ENCODE measurements around the gene NR1I3. TPM values are rescaled to one million over a fixed set of nuclear protein-coding genes. Genes with fewer than 3 reads are reported as not detected.
"Not testable (repeated sequence)": the region's sequence is repeated elsewhere in the genome, so short reads cannot be mapped to it uniquely, and the experiment has no call there.

NR1I3 gene
- total and polyA plus RNA-seq, 2 of the 13 experiments (the other 11 are each of a cell fraction or from before 2014, with no cell fraction given) = 0.62 to 0.95 TPM

DNA sequence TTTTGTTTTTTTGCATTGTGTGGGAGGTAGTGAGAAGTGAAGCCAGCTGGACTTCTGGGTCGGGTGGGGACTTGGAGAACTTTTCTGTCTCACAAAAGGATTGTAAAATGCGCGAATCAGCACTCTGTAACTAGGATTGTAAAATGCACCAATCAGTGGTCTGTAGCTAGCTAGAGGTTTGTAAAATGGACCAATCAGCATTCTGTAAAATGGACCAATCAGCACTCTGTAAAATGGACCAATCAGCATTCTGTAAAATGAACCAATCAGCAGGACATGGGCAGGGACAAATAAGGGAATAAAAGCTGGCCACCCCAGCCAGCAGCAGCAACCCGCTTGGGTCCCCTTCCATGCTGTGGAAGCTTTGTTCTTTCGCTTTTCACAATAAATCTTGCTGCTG lies 12.1 kb upstream of the NR1I3 start:
- FAIRE-seq; H3K27me3 ChIP-seq (ENCODE audit: control insufficient read depth in 1 of 2, insufficient read depth in 2 of 2, low read length in 2 of 2); CTCF ChIA-PET (ENCODE audit: low intra/inter-chr PET ratio, low total read pairs); H3K27ac ChIP-seq (ENCODE audit: extremely low read length, insufficient read depth, low read length); intact Hi-C loops (cut with micrococcal nuclease; ENCODE audit: unreplicated experiment); H4K20me1 ChIP-seq (ENCODE audit: insufficient read depth, low read length); H3K9me3 ChIP-seq (ENCODE audit: low read length); H3K4me3 ChIP-seq (replicated peaks in 1 of 3; ENCODE audit: insufficient read depth in 1 of 3, low read depth in 2 of 3, low read length in 3 of 3); H3K79me2 ChIP-seq (ENCODE audit: insufficient read depth, low read length); H2AFZ ChIP-seq (ENCODE audit: low read length); DNase-seq (ENCODE audit: low spot score); ATAC-seq; H3K9ac ChIP-seq (ENCODE audit: insufficient read depth, low read depth, low read length); H3K36me3 ChIP-seq (replicated peaks in 1 of 2; ENCODE audit: control insufficient read depth in 1 of 2, insufficient read depth in 2 of 2, low read length in 2 of 2); BruUV-seq (replicated peaks); in situ Hi-C loops (cut with HindIII; ENCODE audit: extremely low pct_ligation_motif_present, low pct_unique_long_range_greater_than_20kb): not testable (repeated sequence)
- POLR2A ChIA-PET = interaction anchor here (1.1 kb wide), 2 partner anchors 24 to 48 kb away, joined by 3 to 5 read pairs; partner anchors contain the start of genes NDUFS2 and TOMM40L
- peaks cover 22% of the 10 kb centered on the region for H3K4me1 ChIP-seq (ENCODE audit: insufficient read depth, low read length)
- 72% methylated on average over 5 of the region's 5 CpGs for WGBS (ENCODE audit: low lambda C conversion rate)
- 0 out of 2 replicates have a peak overlapping the region, but pooled peaks have one; percentile 53 for H3K4me2 ChIP-seq (ENCODE audit: low read depth, low read length)
- TF ChIP-seq MAFK (conservative IDR thresholded peaks at IDR 0.05 in 1 of 2, IDR thresholded peaks at IDR 0.05 in 1 of 2; ENCODE audit: low read length in 2 of 2) = peak; percentile 10 to 56; a peak in 3 of 4 replicates
- TF ChIP-seq NFYC (CRISPR knock-in tag; IDR thresholded peaks at IDR 0.05) = peak; percentile 63
- TF ChIP-seq NFYB (CRISPR knock-in tag; IDR thresholded peaks at IDR 0.05) = peak; percentile 44; the same call in 1 of the 2 replicates
- peak; percentile 41; the same call in 1 of the 2 replicates for TF ChIP-seq MAFF (IDR thresholded peaks at IDR 0.05; ENCODE audit: low read depth, low read length)

DNA sequence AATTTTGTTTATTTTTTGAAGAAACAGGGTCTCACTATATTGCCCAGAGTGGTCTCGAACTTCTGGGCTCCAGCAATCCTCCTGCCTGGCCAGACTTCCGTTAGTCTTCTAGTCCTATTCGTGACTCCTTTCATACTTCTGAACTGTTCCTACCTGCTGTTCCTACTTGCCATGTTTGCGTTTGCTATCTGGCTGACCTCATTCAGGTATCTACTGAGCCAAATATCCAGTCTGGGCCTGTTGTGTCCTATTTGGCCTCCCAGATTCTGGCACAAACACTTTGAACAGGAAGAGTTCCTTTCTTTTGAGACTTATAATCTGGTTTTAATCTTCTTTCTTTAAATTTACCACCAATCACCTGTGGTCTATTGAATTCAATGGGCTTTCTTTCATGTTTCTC lies 6.9 kb upstream of the NR1I3 start:
- Histone ChIP-seq H3K9ac (ENCODE audit: insufficient read depth, low read depth, low read length) (no peak overlapping the region), H3K4me2 (ENCODE audit: low read depth, low read length) (no peak overlapping the region), H3K4me1 (ENCODE audit: insufficient read depth, low read length) (peaks cover 5% of the 10 kb centered on the region; the same call in 1 of the 2 replicates), H3K9me3 (ENCODE audit: low read length) (no peaks in the 10 kb centered on the region), H3K27me3 (ENCODE audit: control insufficient read depth in 1 of 2, insufficient read depth in 2 of 2, low read length in 2 of 2) (peaks cover 1 to 2% of the 10 kb centered on the region in 2 experiments; a peak in 3 of 5 replicates), H3K27ac (ENCODE audit: extremely low read length, insufficient read depth, low read length) (no peak overlapping the region), H3K79me2 (ENCODE audit: insufficient read depth, low read length) (no peaks in the 10 kb centered on the region), H2AFZ (ENCODE audit: low read length) (no peak overlapping the region), H3K4me3 (replicated peaks in 1 of 3; ENCODE audit: insufficient read depth in 1 of 3, low read depth in 2 of 3, low read length in 3 of 3) (no peak overlapping the region), H4K20me1 (ENCODE audit: insufficient read depth, low read length) (no peaks in the 10 kb centered on the region), H3K36me3 (replicated peaks in 1 of 2; ENCODE audit: control insufficient read depth in 1 of 2, insufficient read depth in 2 of 2, low read length in 2 of 2) (no peaks in the 10 kb centered on the region)
- POLR2A ChIA-PET = no interaction called here
- no peak for TF ChIP-seq JARID2 (CRISPR knock-in tag; IDR thresholded peaks at IDR 0.05; ENCODE audit: insufficient replicate concordance)
- TF ChIP-seq, protein P1, sequence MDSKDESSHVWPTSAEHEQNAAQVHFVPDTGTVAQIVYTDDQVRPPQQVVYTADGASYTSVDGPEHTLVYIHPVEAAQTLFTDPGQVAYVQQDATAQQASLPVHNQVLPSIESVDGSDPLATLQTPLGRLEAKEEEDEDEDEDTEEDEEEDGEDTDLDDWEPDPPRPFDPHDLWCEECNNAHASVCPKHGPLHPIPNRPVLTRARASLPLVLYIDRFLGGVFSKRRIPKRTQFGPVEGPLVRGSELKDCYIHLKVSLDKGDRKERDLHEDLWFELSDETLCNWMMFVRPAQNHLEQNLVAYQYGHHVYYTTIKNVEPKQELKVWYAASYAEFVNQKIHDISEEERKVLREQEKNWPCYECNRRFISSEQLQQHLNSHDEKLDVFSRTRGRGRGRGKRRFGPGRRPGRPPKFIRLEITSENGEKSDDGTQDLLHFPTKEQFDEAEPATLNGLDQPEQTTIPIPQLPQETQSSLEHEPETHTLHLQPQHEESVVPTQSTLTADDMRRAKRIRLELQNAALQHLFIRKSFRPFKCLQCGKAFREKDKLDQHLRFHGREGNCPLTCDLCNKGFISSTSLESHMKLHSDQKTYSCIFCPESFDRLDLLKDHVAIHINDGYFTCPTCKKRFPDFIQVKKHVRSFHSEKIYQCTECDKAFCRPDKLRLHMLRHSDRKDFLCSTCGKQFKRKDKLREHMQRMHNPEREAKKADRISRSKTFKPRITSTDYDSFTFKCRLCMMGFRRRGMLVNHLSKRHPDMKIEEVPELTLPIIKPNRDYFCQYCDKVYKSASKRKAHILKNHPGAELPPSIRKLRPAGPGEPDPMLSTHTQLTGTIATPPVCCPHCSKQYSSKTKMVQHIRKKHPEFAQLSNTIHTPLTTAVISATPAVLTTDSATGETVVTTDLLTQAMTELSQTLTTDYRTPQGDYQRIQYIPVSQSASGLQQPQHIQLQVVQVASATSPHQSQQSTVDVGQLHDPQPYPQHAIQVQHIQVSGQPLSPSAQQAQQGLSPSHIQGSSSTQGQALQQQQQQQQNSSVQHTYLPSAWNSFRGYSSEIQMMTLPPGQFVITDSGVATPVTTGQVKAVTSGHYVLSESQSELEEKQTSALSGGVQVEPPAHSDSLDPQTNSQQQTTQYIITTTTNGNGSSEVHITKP (CRISPR knock-in tag; IDR thresholded peaks at IDR 0.05; ENCODE audit: low read depth) = no peak
- in situ Hi-C loops (cut with HindIII; ENCODE audit: extremely low pct_ligation_motif_present, low pct_unique_long_range_greater_than_20kb) = no loop called here
- WGBS (ENCODE audit: low lambda C conversion rate) = 26% methylated on average over 4 of the region's 4 CpGs
- no peak for ATAC-seq
- no peak for DNase-seq (ENCODE audit: low spot score)
- FAIRE-seq = no peak
- no TSS peak for BruUV-seq (replicated peaks)
- intact Hi-C loops (cut with micrococcal nuclease; ENCODE audit: unreplicated experiment) = no loop called here
- CTCF ChIA-PET (ENCODE audit: low intra/inter-chr PET ratio, low total read pairs) = no interaction called here
